DMS153 (cell line): ENCODE measurements around the gene SYNJ2.

Experiments used
- DNase-seq: peaks from one replicate; lab custom pipeline; 2025; lab: John Stamatoyannopoulos, UW

SYNJ2 gene

DNA sequence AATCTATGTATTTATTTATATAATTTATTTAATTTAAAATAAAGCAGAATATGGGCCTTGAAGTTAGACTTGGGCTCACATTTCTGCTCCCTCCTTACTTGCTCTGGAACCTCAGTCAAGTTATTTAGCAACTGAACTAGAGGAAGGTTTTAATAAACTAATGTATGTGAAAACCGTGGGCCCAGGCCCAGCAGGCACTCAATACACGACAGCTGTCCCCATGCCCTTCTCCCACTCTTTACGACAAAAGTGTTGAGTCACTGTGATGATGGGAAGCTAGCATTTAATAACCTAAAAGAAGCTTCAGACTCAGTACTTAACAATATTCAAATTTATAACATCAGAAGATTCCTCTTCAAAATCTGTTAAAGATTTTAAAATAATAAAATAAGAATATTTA lies 139.7 kb downstream of the SYNJ2 start:
- no peak for DNase-seq

GRCh38 chr6:158122048-158122447 lies 140.4 kb downstream of the SYNJ2 start:
- DNase-seq, result no peak

DNA sequence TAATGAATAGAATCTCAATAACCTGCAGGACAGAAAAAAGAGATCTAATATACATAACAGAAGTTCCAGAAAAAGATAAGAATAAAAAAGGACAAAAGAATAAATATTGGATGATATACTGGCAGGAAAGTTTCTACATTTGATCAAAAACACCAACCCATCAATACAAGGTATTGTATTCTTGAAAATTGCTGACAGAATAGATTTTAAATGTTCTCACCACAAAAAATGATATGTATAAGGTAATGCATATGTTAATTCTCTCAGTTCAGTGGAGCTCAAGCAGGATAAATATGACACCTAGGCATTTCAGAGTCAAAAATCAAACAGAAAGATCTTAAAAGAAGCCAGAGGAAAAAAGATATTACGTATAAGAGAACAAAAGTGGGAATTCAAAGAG lies 142.6 kb downstream of the SYNJ2 start:
- DNase-seq, result no peak

GRCh38 chr6:158125271-158125670 lies 143.6 kb downstream of the SYNJ2 start:
- no peak for DNase-seq

DNA sequence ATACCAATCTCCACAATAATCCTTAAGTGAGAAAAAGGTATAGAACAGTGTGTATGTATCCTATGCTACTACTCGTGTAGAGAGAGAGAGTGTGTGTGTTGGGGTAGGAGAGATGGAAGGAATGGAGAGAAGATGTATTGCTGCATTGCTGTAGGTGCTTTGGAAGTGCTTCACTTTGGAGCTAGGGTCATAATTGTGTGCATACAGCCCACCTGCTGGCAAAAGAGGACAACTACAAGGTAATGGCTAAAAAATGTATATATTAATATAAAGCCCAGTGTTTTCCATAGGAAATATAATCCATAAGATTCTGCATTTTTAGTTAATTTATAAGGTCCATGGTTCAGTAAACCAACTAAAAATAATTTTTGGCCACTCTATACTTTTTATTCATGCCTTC lies 150.3 kb downstream of the SYNJ2 start:
- no peak for DNase-seq

GRCh38 chr6:158142789-158143188 lies 161.1 kb downstream of the SYNJ2 start:
- DNase-seq, result peak; percentile 78

- no peak for DNase-seq
These were observed 162.0 kb downstream of the SYNJ2 start for GRCh38 chr6:158143700-158144099.
